ENCODE measurements around the gene RGP1. TPM values are rescaled to one million over a fixed set of nuclear protein-coding genes. Genes with fewer than 3 reads are reported as not detected.
A peak's percentile ranks its signal among the peaks of the same experiment; 100 is the strongest.

The RGP1 gene
- total RNA-seq, 2 experiments from 2014 or later = 13.5 to 27.1 TPM

DNA sequence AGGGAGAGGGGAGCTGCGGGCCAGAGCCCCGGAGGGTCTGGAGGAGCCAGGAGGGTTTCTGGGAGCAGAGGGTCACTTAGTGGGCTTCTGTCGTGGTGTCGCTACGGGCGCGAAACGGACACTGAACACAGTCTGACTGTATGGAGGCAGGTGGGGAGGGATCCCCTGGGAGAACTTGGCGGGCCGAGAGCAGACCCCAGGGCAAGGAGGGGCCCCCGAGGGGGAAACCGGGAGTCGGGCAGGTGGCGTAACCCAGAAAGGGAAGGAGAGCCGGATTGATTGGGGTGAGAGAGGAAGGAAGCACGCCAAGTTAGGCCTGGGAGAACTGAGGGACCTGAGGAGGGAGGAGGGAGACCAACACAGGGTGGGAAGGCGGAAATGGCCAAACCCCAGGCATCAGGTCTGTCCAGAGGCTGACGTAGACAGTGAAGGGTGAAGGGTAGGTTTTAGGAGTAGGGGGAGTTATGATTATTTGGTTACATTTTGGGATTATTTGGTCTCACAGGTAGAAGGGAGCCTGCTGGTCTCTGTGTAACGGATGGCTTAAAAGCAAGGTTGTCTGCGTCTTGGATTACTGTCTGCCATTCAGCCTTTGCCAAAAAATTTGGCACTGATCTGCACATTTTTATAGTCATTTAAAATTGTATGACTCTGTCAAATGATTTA, 8.3 kb downstream of the RGP1 start:
- Histone ChIP-seq H3K79me2 (ENCODE audit: insufficient read depth, low read depth, low read length) (peaks cover 39% of the 10 kb centered on the region), H3K9me2 (ENCODE audit: insufficient read depth, low read length) (no peaks in the 10 kb centered on the region)

DNA sequence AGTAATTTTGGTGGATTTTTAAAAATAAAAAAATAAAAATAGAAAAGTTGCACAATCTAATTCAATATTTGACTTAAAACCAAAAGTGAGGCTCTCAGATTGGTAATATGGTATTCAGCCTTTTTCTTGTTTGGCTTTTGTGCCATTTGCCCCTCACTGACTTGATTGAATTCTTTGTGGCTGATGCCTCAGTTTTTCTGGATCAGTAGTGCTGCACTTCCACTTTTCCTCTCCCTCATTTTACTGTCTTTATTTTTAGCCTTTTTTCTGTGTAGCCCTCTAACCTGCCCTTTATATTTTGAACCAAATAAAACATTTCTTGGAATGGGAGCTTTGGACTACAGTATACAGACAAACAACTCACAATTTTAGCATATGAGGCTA, 8.8 kb downstream of the RGP1 start:
- Histone ChIP-seq H3K4me2 (ENCODE audit: low read length) (peak overlapping the region; percentile 74), H3K36me3 (ENCODE audit: insufficient read depth, low read length) (peaks cover 23% of the 10 kb centered on the region), H4K20me1 (ENCODE audit: insufficient read depth, low read length) (no peaks in the 10 kb centered on the region), H3K9me3 (ENCODE audit: low read length) (no peaks in the 10 kb centered on the region), H3K9me2 (ENCODE audit: insufficient read depth, low read length) (no peaks in the 10 kb centered on the region), H3K79me2 (ENCODE audit: insufficient read depth, low read depth, low read length) (peaks cover 39% of the 10 kb centered on the region), H2AFZ (ENCODE audit: low read length) (no peak overlapping the region), H3K27ac (ENCODE audit: low read depth, low read length, poor library complexity, severe bottlenecking) (peak overlapping the region; percentile 94), H3K4me3 (ENCODE audit: low read depth, low read length, poor library complexity, severe bottlenecking) (peak overlapping the region; percentile 74), H3K4me1 (ENCODE audit: insufficient read depth, low read length, poor library complexity, severe bottlenecking) (peaks cover 68% of the 10 kb centered on the region)
- no TSS peak for BruUV-seq (replicated peaks)
- intact Hi-C loops (cut with micrococcal nuclease; ENCODE audit: unreplicated experiment) = loop anchor here (1.0 to 5.0 kb wide), 4 partner anchors 18 to 141 kb away; partner anchors contain the start of genes CD72, CREB3, HINT2 and TLN1
- TF ChIP-seq EZH2phosphoT487 (IDR thresholded peaks at IDR 0.05; ENCODE audit: borderline replicate concordance, low read depth, low read length) = no peak
- TF ChIP-seq, protein P1, sequence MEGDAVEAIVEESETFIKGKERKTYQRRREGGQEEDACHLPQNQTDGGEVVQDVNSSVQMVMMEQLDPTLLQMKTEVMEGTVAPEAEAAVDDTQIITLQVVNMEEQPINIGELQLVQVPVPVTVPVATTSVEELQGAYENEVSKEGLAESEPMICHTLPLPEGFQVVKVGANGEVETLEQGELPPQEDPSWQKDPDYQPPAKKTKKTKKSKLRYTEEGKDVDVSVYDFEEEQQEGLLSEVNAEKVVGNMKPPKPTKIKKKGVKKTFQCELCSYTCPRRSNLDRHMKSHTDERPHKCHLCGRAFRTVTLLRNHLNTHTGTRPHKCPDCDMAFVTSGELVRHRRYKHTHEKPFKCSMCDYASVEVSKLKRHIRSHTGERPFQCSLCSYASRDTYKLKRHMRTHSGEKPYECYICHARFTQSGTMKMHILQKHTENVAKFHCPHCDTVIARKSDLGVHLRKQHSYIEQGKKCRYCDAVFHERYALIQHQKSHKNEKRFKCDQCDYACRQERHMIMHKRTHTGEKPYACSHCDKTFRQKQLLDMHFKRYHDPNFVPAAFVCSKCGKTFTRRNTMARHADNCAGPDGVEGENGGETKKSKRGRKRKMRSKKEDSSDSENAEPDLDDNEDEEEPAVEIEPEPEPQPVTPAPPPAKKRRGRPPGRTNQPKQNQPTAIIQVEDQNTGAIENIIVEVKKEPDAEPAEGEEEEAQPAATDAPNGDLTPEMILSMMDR (conservative IDR thresholded peaks at IDR 0.05; ENCODE audit: low read length) = no peak
- no peak for DNase-seq (ENCODE audit: low spot score)
- CTCF ChIA-PET (ENCODE audit: unreplicated experiment) = interaction anchor here (0.6 kb wide), 1 partner anchor 8 kb away, joined by 3 read pairs; no protein-coding TSS in a partner anchor
- POLR2A ChIA-PET = interaction anchor here (0.6 to 2.8 kb wide), 4 partner anchors 9 to 84 kb away, joined by 3 to 12 read pairs (median 4); partner anchors contain the start of genes CA9, GBA2 and RGP1

More for the DNA sequence above, 8.3 kb downstream of the RGP1 start:
- ChIA-PET CTCF (ENCODE audit: unreplicated experiment) (interaction anchor here (0.5 to 1.4 kb wide), 6 partner anchors 9 to 1092 kb away, joined by 3 to 11 read pairs (median 8); no protein-coding TSS in a partner anchor), POLR2A (interaction anchor here (0.6 to 2.8 kb wide), 9 partner anchors 8 to 84 kb away, joined by 3 to 12 read pairs (median 4); partner anchors contain the start of genes CA9, GBA2 and RGP1)
- TF ChIP-seq, protein P1 (conservative IDR thresholded peaks at IDR 0.05; ENCODE audit: low read length) = no peak
- no peak for TF ChIP-seq EZH2phosphoT487 (IDR thresholded peaks at IDR 0.05; ENCODE audit: borderline replicate concordance, low read depth, low read length)
- intact Hi-C loops (cut with micrococcal nuclease; ENCODE audit: unreplicated experiment) = loop anchor here (1.0 to 5.0 kb wide), 4 partner anchors 19 to 140 kb away; partner anchors contain the start of genes CD72, CREB3, HINT2 and TLN1
- H3K4me2 ChIP-seq (ENCODE audit: low read length) = peak overlapping the region; percentile 74
- peak overlapping the region; percentile 74 for H3K4me3 ChIP-seq (ENCODE audit: low read depth, low read length, poor library complexity, severe bottlenecking)
- H3K4me1 ChIP-seq (ENCODE audit: insufficient read depth, low read length, poor library complexity, severe bottlenecking) = peaks cover 63% of the 10 kb centered on the region
- BruUV-seq (replicated peaks) = no TSS peak
- DNase-seq (ENCODE audit: low spot score) = no peak
- no peaks in the 10 kb centered on the region for H3K9me3 ChIP-seq (ENCODE audit: low read length)
- H3K27ac ChIP-seq (ENCODE audit: low read depth, low read length, poor library complexity, severe bottlenecking) = peak overlapping the region; percentile 94
- peak overlapping the region; percentile 30; the same call in 1 of the 2 replicates for H2AFZ ChIP-seq (ENCODE audit: low read length)
- peaks cover 28% of the 10 kb centered on the region for H3K36me3 ChIP-seq (ENCODE audit: insufficient read depth, low read length)
- no peaks in the 10 kb centered on the region for H4K20me1 ChIP-seq (ENCODE audit: insufficient read depth, low read length)
